HAP-1 (cell line): Measurements from ENCODE around the gene UEVLD.
A peak's percentile ranks its signal among the peaks of the same experiment; 100 is the strongest.

Source experiments
- DNase-seq, 2 experiments: peaks; one replicate each; pipeline ENCODE4 v3.0.0-alpha.2; 2016 to 2020; ENCODE audit warnings: low spot score in 2 of 2
- H3K27me3 ChIP-seq: fragments of 250-450 bp; sonication (Bioruptor Pico); 2 replicates; pipeline ENCODE4 v1.5.1; 2020; ENCODE audit warnings: low read depth, mild to moderate bottlenecking, moderate library complexity
- H3K36me3 ChIP-seq: fragments of 250-450 bp; sonication (Bioruptor Pico); replicated peaks from 2 replicates; pipeline ENCODE4 v1.5.1; 2020; ENCODE audit warnings: mild to moderate bottlenecking
- H3K4me1 ChIP-seq: fragments of 250-450 bp; sonication (Bioruptor Pico); 2 replicates; pipeline ENCODE4 v1.5.1; 2020; ENCODE audit warnings: mild to moderate bottlenecking
- H3K4me3 ChIP-seq: fragments of 250-450 bp; sonication (Bioruptor Pico); 2 replicates; pipeline ENCODE4 v1.5.1; 2020; ENCODE audit warnings: mild to moderate bottlenecking, moderate library complexity
- H3K9me3 ChIP-seq: fragments of 250-450 bp; sonication (Bioruptor Pico); 2 replicates; pipeline ENCODE4 v1.5.1; 2020; ENCODE audit warnings: mild to moderate bottlenecking, moderate library complexity
- in situ Hi-C: fragments of 300-500 bp; cut with MboI; formaldehyde crosslinking; loops from 3 replicates; pipeline ENCODE4 v1.14.3; 2020; ENCODE audit warnings: low sequenced_read_pairs, inconsistent platforms, mixed read lengths

UEVLD gene

GRCh38 chr11:18563090-18563730 is 25.3 kb downstream of the UEVLD start:
- no peak for DNase-seq
- in situ Hi-C loops = no loop called here
- no peaks in the 10 kb centered on the region for H3K27me3 ChIP-seq
- H3K4me3 ChIP-seq = no peak overlapping the region
- H3K9me3 ChIP-seq = no peaks in the 10 kb centered on the region
- H3K4me1 ChIP-seq = no peaks in the 10 kb centered on the region
- H3K36me3 ChIP-seq = peaks cover 3% of the 10 kb centered on the region

GRCh38 chr11:18548001-18548400 is 40.5 kb downstream of the UEVLD start:
- DNase-seq = no peak
- H3K4me3 ChIP-seq = no peak overlapping the region
- peaks cover 7% of the 10 kb centered on the region for H3K36me3 ChIP-seq
- H3K27me3 ChIP-seq = no peaks in the 10 kb centered on the region
- H3K9me3 ChIP-seq = no peaks in the 10 kb centered on the region
- in situ Hi-C loops = loop anchor here (25.0 kb wide), 1 partner anchor 189 kb away; the partner anchor contains the start of gene IGSF22
- H3K4me1 ChIP-seq = no peaks in the 10 kb centered on the region

GRCh38 chr11:18540207-18541009 is 48.1 kb downstream of the UEVLD start:
- in situ Hi-C loops = loop anchor here (25.0 kb wide), 1 partner anchor 197 kb away; the partner anchor contains the start of gene IGSF22
- DNase-seq = no peak
- H3K4me3 ChIP-seq = no peak overlapping the region
- no peaks in the 10 kb centered on the region for H3K4me1 ChIP-seq
- peaks cover 12% of the 10 kb centered on the region for H3K36me3 ChIP-seq
- no peaks in the 10 kb centered on the region for H3K9me3 ChIP-seq
- H3K27me3 ChIP-seq = no peaks in the 10 kb centered on the region

- H3K4me1 ChIP-seq = no peaks in the 10 kb centered on the region
- in situ Hi-C loops = loop anchor here (25.0 kb wide), 1 partner anchor 201 kb away; the partner anchor contains the start of gene IGSF22
- peaks cover 8% of the 10 kb centered on the region for H3K36me3 ChIP-seq
- no peaks in the 10 kb centered on the region for H3K27me3 ChIP-seq
- no peak for DNase-seq
- no peaks in the 10 kb centered on the region for H3K9me3 ChIP-seq
- no peak overlapping the region for H3K4me3 ChIP-seq
Measured at GRCh38 chr11:18536209-18536608, 52.3 kb downstream of the UEVLD start.

- Histone ChIP-seq H3K36me3 (peaks cover 3% of the 10 kb centered on the region; the same call in 1 of the 2 replicates), H3K27me3 (no peaks in the 10 kb centered on the region), H3K4me3 (no peak overlapping the region), H3K9me3 (no peaks in the 10 kb centered on the region), H3K4me1 (no peaks in the 10 kb centered on the region)
- in situ Hi-C loops = loop anchor here (25.0 kb wide), 1 partner anchor 203 kb away; the partner anchor contains the start of gene IGSF22
- DNase-seq = no peak
Measured at GRCh38 chr11:18534245-18534644, 54.3 kb downstream of the UEVLD start.

GRCh38 chr11:18533365-18533764 is 55.2 kb downstream of the UEVLD start:
- Histone ChIP-seq H3K9me3 (no peaks in the 10 kb centered on the region), H3K4me1 (no peaks in the 10 kb centered on the region), H3K36me3 (peaks cover 3% of the 10 kb centered on the region; the same call in 1 of the 2 replicates), H3K27me3 (no peaks in the 10 kb centered on the region), H3K4me3 (no peak overlapping the region)
- DNase-seq = no peak
- in situ Hi-C loops = loop anchor here (25.0 kb wide), 1 partner anchor 204 kb away; the partner anchor contains the start of gene IGSF22

GRCh38 chr11:18527512-18527911 is 61.0 kb downstream of the UEVLD start:
- no peaks in the 10 kb centered on the region for H3K9me3 ChIP-seq
- in situ Hi-C loops = loop anchor here (25.0 kb wide), 1 partner anchor 210 kb away; the partner anchor contains the start of gene IGSF22
- no peak for DNase-seq

GRCh38 chr11:18526521-18527296 is 61.8 kb downstream of the UEVLD start, which contains the start of gene TSG101:
TSG101 (minus strand) TSS chr11:18526942; CDS start chr11:18526816, 126 bp downstream.
- DNase-seq = peak; percentile 85 to 97
- Histone ChIP-seq H3K36me3 (no peaks in the 10 kb centered on the region; the same call in 1 of the 2 replicates), H3K4me3 (peak within 1 kb of the TSS; percentile 84), H3K27me3 (no peaks in the 10 kb centered on the region), H3K9me3 (no peaks in the 10 kb centered on the region), H3K4me1 (peaks cover 3% of the 10 kb centered on the region)
- in situ Hi-C loops = loop anchor here (25.0 kb wide), 1 partner anchor 211 kb away; the partner anchor contains the start of gene IGSF22

More at GRCh38 chr11:18527512-18527911, 61.0 kb downstream of the UEVLD start:
- Histone ChIP-seq H3K36me3 (peaks cover 3% of the 10 kb centered on the region; the same call in 1 of the 2 replicates), H3K4me3 (peak overlapping the region; percentile 84), H3K4me1 (peaks cover 3% of the 10 kb centered on the region), H3K27me3 (no peaks in the 10 kb centered on the region)

GRCh38 chr11:18526130-18526520 is 62.4 kb downstream of the UEVLD start:
- in situ Hi-C loops = loop anchor here (25.0 kb wide), 1 partner anchor 211 kb away; the partner anchor contains the start of gene IGSF22
- Histone ChIP-seq H3K9me3 (no peaks in the 10 kb centered on the region), H3K4me3 (peak overlapping the region; percentile 84), H3K36me3 (no peaks in the 10 kb centered on the region; the same call in 1 of the 2 replicates), H3K4me1 (peaks cover 3% of the 10 kb centered on the region), H3K27me3 (no peaks in the 10 kb centered on the region)
- no peak for DNase-seq

- in situ Hi-C loops = no loop called here
- Histone ChIP-seq H3K4me3 (no peak overlapping the region), H3K9me3 (no peaks in the 10 kb centered on the region), H3K4me1 (peaks cover 3% of the 10 kb centered on the region), H3K36me3 (no peaks in the 10 kb centered on the region; the same call in 1 of the 2 replicates), H3K27me3 (no peaks in the 10 kb centered on the region)
- DNase-seq = no peak
Measured at GRCh38 chr11:18524248-18524647, 64.3 kb downstream of the UEVLD start.

- DNase-seq = no peak
Measured at GRCh38 chr11:18523084-18523483, 65.5 kb downstream of the UEVLD start.

GRCh38 chr11:18522388-18522787 is 66.1 kb downstream of the UEVLD start:
- no peaks in the 10 kb centered on the region for H3K9me3 ChIP-seq
- in situ Hi-C loops = no loop called here
- H3K4me3 ChIP-seq = no peak overlapping the region

More at GRCh38 chr11:18523084-18523483, 65.5 kb downstream of the UEVLD start:
- no peaks in the 10 kb centered on the region for H3K27me3 ChIP-seq
- H3K4me1 ChIP-seq = peaks cover 3% of the 10 kb centered on the region
- no peak overlapping the region for H3K4me3 ChIP-seq
- H3K36me3 ChIP-seq = no peaks in the 10 kb centered on the region; the same call in 1 of the 2 replicates
- in situ Hi-C loops = no loop called here
- H3K9me3 ChIP-seq = no peaks in the 10 kb centered on the region

GRCh38 chr11:18521122-18521521 is 67.4 kb downstream of the UEVLD start:
- H3K4me1 ChIP-seq = peaks cover 3% of the 10 kb centered on the region
- H3K9me3 ChIP-seq = no peaks in the 10 kb centered on the region
- no peak for DNase-seq
- in situ Hi-C loops = no loop called here
- no peak overlapping the region for H3K4me3 ChIP-seq
- H3K27me3 ChIP-seq = no peaks in the 10 kb centered on the region
- H3K36me3 ChIP-seq = peaks cover 3% of the 10 kb centered on the region; the same call in 1 of the 2 replicates

More at GRCh38 chr11:18522388-18522787, 66.1 kb downstream of the UEVLD start:
- H3K36me3 ChIP-seq = peaks cover 3% of the 10 kb centered on the region; the same call in 1 of the 2 replicates
- DNase-seq = no peak
- peaks cover 3% of the 10 kb centered on the region for H3K4me1 ChIP-seq
- H3K27me3 ChIP-seq = no peaks in the 10 kb centered on the region
